Epidermal melanocyte (primary cell): ENCODE measurements around the gene SSH3.
A peak's percentile ranks its signal among the peaks of the same experiment; 100 is the strongest.

ENCODE experiments used
- DNase-seq: peaks from one replicate; pipeline ENCODE4 v3.0.0; 2011; ENCODE audit warnings: low spot score; ENCODE audit not compliant: insufficient read length

SSH3 gene

GRCh38 chr11:67303132-67303834 lies at the start of gene SSH3:
Gene SSH3 (plus strand): TSS chr11:67303530. CDS start chr11:67303626, 96 bp downstream.
- peak; percentile 54 for DNase-seq

GRCh38 chr11:67253872-67254624 lies 49.3 kb upstream of the SSH3 start:
- DNase-seq = peak; percentile 92

GRCh38 chr11:67254798-67255197 lies 48.5 kb upstream of the SSH3 start:
- no peak for DNase-seq

GRCh38 chr11:67255353-67255752 lies 48.0 kb upstream of the SSH3 start:
- DNase-seq = no peak

GRCh38 chr11:67255864-67256263 lies 47.5 kb upstream of the SSH3 start:
- no peak for DNase-seq

GRCh38 chr11:67256477-67257135 lies 46.7 kb upstream of the SSH3 start:
- no peak for DNase-seq

DNA sequence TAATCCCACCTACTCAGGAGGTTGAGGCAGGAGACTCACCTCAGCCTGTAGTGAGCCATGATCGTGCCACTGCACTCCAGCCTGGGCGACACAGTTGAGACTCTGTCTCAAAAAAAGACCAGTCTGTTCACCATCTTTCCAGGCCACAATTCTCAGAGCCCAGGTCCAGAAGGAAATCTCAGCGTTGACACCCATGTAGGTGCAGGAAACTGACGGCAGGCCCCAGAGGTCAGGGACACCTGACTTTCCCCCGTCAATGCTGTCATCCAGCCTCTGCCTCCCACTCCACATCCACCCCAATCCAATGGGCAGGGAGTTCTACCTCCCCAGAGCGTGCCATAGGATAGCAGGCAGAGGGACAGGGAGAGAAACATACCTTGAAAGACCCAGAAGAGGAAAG lies 42.9 kb upstream of the SSH3 start:
- DNase-seq = no peak

- DNase-seq = peak; percentile 76
These were observed 42.3 kb upstream of the SSH3 start for GRCh38 chr11:67260885-67261639.

DNA sequence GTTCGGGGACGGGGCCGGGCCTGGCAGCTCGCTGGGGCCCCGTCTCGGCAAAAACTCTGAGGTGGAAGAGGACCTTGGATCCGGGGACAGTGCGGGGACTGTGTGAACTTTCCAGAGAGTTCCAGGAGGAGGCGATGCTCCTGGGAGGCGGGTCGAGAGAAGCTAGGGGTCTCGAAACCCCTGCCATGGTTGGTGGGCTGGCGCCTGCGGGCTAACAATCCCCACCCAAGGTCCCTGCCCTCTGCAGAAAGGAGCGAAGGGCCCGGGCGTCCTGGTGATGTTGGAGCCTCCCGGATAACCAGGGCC lies 41.7 kb upstream of the SSH3 start:
- no peak for DNase-seq

- DNase-seq = no peak
These were observed 41.2 kb upstream of the SSH3 start for GRCh38 chr11:67261946-67262681.

DNA sequence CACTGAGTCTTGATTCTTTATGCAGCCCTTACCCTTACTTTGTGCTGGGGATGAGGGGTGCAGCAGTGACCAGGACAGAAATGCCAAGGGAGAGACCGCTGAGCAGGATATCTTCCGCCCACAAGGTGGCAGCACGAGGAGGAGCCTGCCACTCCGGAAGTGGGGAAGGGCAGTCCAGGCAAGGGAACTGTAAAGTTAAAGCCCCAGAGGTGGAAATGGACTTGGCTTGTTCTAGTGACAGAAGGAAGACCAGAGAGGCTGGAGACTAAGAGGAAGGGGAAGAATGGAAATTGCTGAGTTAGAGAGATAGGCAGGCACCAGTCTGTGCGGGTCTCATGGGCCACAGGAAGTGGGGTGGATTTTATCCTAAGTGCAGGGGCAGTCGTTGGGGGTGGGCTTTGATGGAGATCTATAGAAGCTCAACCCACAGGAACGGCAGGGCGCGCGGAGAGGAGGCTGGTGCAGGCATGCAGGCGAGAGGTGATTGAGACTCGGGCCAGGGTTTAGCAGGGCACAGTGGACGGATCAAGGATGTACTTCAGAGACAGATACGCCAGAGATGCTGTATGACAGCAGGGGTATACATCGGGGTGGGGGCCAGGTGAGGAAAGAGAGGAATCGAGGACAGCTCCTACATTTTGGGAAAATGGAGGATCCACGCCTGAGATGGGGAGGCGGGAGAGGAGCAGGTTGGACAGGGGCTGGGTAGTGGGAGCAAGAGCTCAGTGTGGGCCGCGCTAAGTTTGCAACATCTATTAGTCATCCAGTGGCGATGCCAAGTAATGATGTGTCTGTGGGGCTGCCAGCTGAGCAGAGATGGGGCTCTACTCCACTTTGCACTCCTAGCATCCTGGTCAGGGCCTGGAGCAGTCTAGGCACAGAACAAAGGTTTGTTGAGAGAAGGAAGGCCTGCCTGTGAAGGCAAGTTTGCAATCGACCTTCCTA lies 40.3 kb upstream of the SSH3 start:
- peak; percentile 99 for DNase-seq

- DNase-seq = no peak
These were observed 39.1 kb upstream of the SSH3 start for GRCh38 chr11:67264260-67264659.

GRCh38 chr11:67264877-67265632 lies 38.3 kb upstream of the SSH3 start:
- no peak for DNase-seq

DNA sequence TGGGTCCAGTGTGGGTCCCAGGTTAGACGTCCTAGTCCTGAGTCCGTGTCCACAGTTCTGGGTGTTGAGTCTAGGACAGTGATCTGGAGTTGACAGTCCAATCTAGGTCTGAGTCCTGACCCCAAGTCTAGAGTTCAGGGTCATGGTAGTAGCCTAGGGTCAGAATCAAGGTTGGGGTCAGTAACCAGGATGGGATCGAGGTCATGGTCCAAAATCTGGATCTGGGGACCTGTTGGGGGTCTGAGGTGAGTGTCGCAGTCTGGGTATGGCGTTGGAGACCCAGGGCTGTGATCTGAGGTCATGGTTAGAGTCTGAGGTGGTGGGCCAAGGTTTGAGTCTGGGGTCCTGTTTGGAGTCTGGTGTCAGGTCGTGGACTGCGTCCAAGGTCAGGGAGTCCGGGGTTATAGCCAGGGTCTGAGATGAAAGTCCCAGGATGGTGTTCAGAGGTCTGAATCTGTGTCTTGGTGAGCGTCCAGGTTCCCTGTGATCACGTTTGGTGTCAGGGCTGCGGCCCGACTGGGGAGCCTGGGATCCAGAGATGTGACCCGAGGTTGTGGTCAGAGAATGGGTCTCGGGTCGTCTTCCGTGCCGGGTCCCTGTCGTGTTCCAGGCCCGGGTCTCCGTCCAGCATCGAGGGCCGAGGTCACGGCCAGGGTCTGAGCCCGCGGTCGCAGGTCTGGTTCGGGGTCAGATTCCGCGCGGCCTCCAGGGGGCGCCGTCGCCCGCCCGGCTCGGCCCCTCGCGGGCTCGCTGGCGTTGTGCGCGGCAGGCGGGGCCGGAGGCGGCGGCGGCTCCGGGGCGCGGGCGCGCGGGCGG lies 37.5 kb upstream of the SSH3 start:
- peak; percentile 86 for DNase-seq

DNA sequence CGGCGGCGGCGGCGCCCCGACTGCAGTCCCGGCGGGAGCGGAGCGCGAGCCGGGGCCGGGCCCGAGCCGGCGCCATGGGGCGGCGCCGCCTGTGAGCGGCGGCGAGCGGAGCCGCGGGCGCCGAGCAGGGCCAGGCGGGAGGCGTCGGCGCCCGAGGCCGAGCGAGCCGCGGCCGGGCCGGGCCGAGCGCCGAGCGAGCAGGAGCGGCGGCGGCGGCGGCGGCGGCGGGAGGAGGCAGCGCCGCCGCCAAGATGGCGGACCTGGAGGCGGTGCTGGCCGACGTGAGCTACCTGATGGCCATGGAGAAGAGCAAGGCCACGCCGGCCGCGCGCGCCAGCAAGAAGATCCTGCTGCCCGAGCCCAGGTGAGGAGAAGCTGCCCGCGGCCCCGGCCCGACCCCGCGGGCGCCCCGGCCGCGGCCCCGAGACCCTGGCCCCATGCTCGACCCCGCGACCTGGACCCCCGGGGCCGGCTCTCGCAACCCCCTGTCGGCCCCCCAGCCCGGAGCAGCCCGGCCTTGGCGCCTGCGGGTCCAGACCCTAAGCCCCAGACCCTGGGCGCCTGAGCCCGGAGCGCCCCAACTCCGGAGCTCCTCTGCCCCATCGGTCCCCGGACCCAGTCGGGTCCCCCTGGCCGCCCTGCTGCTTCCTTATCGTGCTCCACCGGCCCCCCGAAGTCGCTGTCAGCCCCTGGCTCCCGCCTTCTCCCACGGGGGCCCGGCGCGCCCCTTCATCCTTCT lies 36.7 kb upstream of the SSH3 start, which contains the start of gene GRK2:
Gene GRK2, plus strand, starts transcription at position 25 of the 739 bp plus-strand sequence. Its CDS starts 227 bp downstream, at position 252.
- no peak for DNase-seq

DNA sequence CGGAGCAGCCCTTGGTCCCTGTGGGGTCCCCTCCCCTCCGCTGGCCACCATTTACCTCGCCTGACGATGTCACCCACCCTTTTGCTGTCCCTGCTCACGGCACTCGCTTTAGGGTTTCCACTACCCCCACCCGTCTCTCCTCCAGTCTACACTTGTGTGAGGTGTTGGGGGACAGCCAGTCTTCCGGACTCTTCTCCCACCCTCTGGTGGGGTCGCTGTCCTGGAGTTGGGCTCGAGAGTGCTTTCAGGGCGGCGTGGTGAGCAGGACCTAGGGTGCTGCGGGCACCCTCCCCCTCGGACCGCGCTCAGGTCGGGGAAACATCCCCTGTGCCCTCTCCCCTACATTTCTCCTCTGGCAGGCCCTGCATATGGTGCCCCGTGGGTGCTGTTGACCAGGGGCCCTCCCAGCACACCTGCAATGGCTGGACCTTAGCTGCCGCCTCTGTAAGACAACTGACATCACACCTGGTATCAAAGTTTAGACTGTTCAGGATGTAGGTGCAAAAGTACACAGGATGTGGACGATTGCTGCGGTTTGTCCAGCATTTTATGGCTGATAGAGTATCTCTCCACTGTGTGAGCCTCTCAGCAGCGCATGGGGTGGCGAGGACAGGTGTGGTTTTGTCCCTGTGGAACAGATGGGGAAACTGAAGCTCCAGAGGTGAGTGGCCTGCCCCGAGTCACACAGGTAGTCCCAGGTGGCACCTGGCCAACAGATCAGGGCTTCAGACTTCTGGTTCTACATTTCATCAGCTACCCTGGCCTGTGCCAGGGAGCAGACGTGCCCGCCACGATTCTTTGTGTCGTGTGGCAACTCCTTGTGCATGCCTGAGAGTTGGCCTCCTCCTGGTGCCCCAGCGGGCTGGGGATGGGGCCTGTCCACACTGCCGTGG lies 35.9 kb upstream of the SSH3 start:
- no peak for DNase-seq
